Stomach (tissue), 9 donors: Measurements from ENCODE around the gene PMCH. TPM values are rescaled to one million over a fixed set of nuclear protein-coding genes. Genes with fewer than 3 reads are reported as not detected.

Experiments used
- DNase-seq, 2 donors: peaks; one replicate each; pipeline versions ENCODE4 v3.0.0 to v3.0.0-alpha.2; 2013 to 2019
- H3K27ac ChIP-seq, 5 donors: fragments of 200-600 bp in 4 of 5; sonication (generic) in 4 of 5; one replicate each; pipeline ENCODE4 v1.5.1; 2013 to 2019; ENCODE audit warnings: mild to moderate bottlenecking in 1 of 5, moderate library complexity in 1 of 5
- H3K27me3 ChIP-seq, 3 donors: fragments of 200-600 bp; sonication (generic); one replicate each; pipeline ENCODE4 v1.5.1; 2017 to 2019; ENCODE audit warnings: mixed run types in 1 of 3
- H3K36me3 ChIP-seq, 4 donors: fragments of 200-600 bp; sonication (generic); 1 replicate in 3 of 4; 2 replicates in 1 of 4; pipeline ENCODE4 v1.5.1; 2016 to 2019
- H3K4me1 ChIP-seq, 4 donors: fragments of 200-600 bp; sonication (generic); one replicate each; pipeline ENCODE4 v1.5.1; 2016 to 2019
- H3K4me3 ChIP-seq, 4 donors: fragments of 200-600 bp; sonication (generic) in 3 of 4; one replicate each; pipeline ENCODE4 v1.5.1; 2016 to 2019; ENCODE audit warnings: mild to moderate bottlenecking in 1 of 4
- H3K9me3 ChIP-seq, 4 donors: fragments of 200-600 bp; sonication (generic); one replicate each; pipeline ENCODE4 v1.5.1; 2016 to 2019
- CTCF ChIP-seq, 7 experiments: fragments of 450-650 bp in 4 of 7; fragments of 200-600 bp in 3 of 7; sonication (generic) in 3 of 7; IDR thresholded peaks; one replicate each; pipeline ENCODE4 v1.5.1; 2016 to 2019; ENCODE audit warnings: antibody characterized with exemption in 7 of 7, control low read depth in 2 of 7, mild to moderate bottlenecking in 1 of 7
- EP300 ChIP-seq: sonication (generic); formaldehyde crosslinking; IDR thresholded peaks from one replicate; pipeline ENCODE4 v1.6.1; 2017; ENCODE audit warnings: antibody characterized with exemption
- POLR2A ChIP-seq, 4 donors: fragments of 450-650 bp; IDR thresholded peaks; one replicate each; pipeline ENCODE4 v1.6.1; 2016; ENCODE audit warnings: antibody characterized with exemption in 4 of 4, control low read depth in 2 of 4, mild to moderate bottlenecking in 1 of 4, moderate library complexity in 1 of 4
- POLR2AphosphoS5 ChIP-seq, 3 donors: sonication (generic); formaldehyde crosslinking; IDR thresholded peaks; one replicate each; pipeline ENCODE4 v1.6.1; 2016; ENCODE audit warnings: antibody characterized with exemption in 3 of 3
- WGBS, 5 donors: extraction: QIAGEN DNeasy Blood & Tissue Kit in 3 of 5; methylation state at CpG; one replicate each; pipeline versions ENCODE4 v1.1.5 to v1.1.7; 2013 to 2018; 5-methylcytosine and 5-hydroxymethylcytosine counted together
- intact Hi-C: fragments of 100-400 bp; cut with DNase I; formaldehyde crosslinking; loops from one replicate; pipeline ENCODE4 v1.15.1; 2023; ENCODE audit warnings: low total_unique reads
- polyA plus RNA-seq, 3 donors: library from polyadenylated mRNA; stranded (reverse); fragments of 200-250 nt; gene quantifications; one replicate each; pipeline ENCODE4 v1.2.3, GENCODE V29; 2013
- total RNA-seq, 5 donors: library from RNA; depleted of rRNA; stranded (reverse); fragments of >200 nt; gene quantifications; one replicate each; pipeline versions ENCODE4 v1.1.0 to v1.2.3, GENCODE V29; 2014 to 2016
- donor health status: healthy with polysubstance abuse.
- donor health status: Bipolar disorder and iron deficiency.
- donor health status: healthy.

PMCH gene
- total and polyA plus RNA-seq, 8 donors = not detected

- Histone ChIP-seq H3K4me3 (no peak overlapping the region), H3K9me3 (no peaks in the 10 kb centered on the region), H3K36me3 (no peaks in the 10 kb centered on the region), H3K4me1 (peaks cover 0 to 12% (median 0%) of the 10 kb centered on the region in 4 donors), H3K27ac (no peak overlapping the region), H3K27me3 (no peaks in the 10 kb centered on the region)
- DNase-seq = no peak
- intact Hi-C loops = no loop called here
- WGBS, 5 donors = 63 to 89% (median 81%) methylated on average over 5 of the region's 5 CpGs
- TF ChIP-seq EP300 (no peak), CTCF (IDR thresholded peaks at IDR 0.05) (no peak)
Observed at GRCh38 chr12:102227954-102228353, 30.3 kb upstream of the PMCH start.

DNA sequence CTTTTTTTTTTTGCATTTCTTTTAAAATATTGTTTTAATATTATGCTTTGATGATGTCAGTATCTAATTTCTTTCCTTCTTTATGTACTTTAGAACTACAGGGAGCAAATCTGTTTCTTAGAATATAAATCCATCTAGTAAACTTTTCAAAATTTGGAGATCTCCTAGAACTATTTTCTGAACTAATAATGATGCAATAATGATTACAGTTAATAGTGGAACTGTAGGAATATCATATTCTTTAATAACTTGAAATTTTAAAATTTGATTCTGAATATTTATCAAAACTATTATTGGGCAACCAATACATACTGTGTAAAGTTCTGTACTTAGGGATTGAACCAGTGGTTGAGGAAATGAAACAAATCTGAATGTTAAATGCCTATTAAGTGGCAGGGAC, 23.1 kb upstream of the PMCH start:
- Histone ChIP-seq H3K27ac (no peak overlapping the region), H3K4me3 (no peak overlapping the region), H3K27me3 (no peaks in the 10 kb centered on the region), H3K4me1 (no peaks in the 10 kb centered on the region), H3K9me3 (no peaks in the 10 kb centered on the region), H3K36me3 (no peaks in the 10 kb centered on the region)
- TF ChIP-seq CTCF (IDR thresholded peaks at IDR 0.05) = no peak
- TF ChIP-seq EP300 = no peak
- TF ChIP-seq POLR2A (IDR thresholded peaks at IDR 0.05) = no peak
- TF ChIP-seq POLR2AphosphoS5 (IDR thresholded peaks at IDR 0.05) = no peak
- DNase-seq = no peak
- intact Hi-C loops = no loop called here

GRCh38 chr12:102215992-102216691, 18.5 kb upstream of the PMCH start:
- TF ChIP-seq POLR2AphosphoS5 (IDR thresholded peaks at IDR 0.05) (no peak), CTCF (IDR thresholded peaks at IDR 0.05) (no peak), POLR2A (IDR thresholded peaks at IDR 0.05) (no peak), EP300 (no peak)
- Histone ChIP-seq H3K27me3 (no peaks in the 10 kb centered on the region), H3K4me3 (no peak overlapping the region), H3K27ac (no peak overlapping the region), H3K4me1 (no peaks in the 10 kb centered on the region), H3K9me3 (no peaks in the 10 kb centered on the region), H3K36me3 (no peaks in the 10 kb centered on the region)
- intact Hi-C loops = no loop called here
- DNase-seq = no peak
- WGBS, 5 donors = 81 to 87% (median 84%) methylated on average over 5 of the region's 5 CpGs

GRCh38 chr12:102204025-102204424, 6.4 kb upstream of the PMCH start:
- WGBS, 5 donors = 89 to 94% (median 90%) methylated on average over 2 of the region's 2 CpGs
- TF ChIP-seq POLR2AphosphoS5 (IDR thresholded peaks at IDR 0.05) = no peak
- no peak for TF ChIP-seq CTCF (IDR thresholded peaks at IDR 0.05)
- no peak for TF ChIP-seq EP300
- TF ChIP-seq POLR2A (IDR thresholded peaks at IDR 0.05) = no peak
- intact Hi-C loops = no loop called here
- Histone ChIP-seq H3K4me3 (no peak overlapping the region), H3K27me3 (no peaks in the 10 kb centered on the region), H3K4me1 (no peaks in the 10 kb centered on the region), H3K9me3 (peaks cover 0 to 8% (median 2%) of the 10 kb centered on the region in 4 donors), H3K36me3 (no peaks in the 10 kb centered on the region), H3K27ac (no peak overlapping the region)
- no peak for DNase-seq
